Measurements from ENCODE around the gene MMD2.

MMD2 gene

GRCh38 chr7:4995429-4995969, 36.5 kb upstream of the MMD2 start:
- TF ChIP-seq FOXP2 (optimal IDR thresholded peaks at IDR 0.05; ENCODE audit: borderline replicate concordance, extremely low read depth, extremely low read length, insufficient read depth) (no peak), SIN3A (IDR thresholded peaks at IDR 0.05; ENCODE audit: borderline replicate concordance, insufficient read depth, low read length) (no peak), TAF1 (IDR thresholded peaks at IDR 0.05; ENCODE audit: borderline replicate concordance, insufficient read depth, low read length) (no peak), POLR2AphosphoS5 (IDR thresholded peaks at IDR 0.05; ENCODE audit: low read depth, low read length) (no peak)
- TF ChIP-seq, protein P1, sequence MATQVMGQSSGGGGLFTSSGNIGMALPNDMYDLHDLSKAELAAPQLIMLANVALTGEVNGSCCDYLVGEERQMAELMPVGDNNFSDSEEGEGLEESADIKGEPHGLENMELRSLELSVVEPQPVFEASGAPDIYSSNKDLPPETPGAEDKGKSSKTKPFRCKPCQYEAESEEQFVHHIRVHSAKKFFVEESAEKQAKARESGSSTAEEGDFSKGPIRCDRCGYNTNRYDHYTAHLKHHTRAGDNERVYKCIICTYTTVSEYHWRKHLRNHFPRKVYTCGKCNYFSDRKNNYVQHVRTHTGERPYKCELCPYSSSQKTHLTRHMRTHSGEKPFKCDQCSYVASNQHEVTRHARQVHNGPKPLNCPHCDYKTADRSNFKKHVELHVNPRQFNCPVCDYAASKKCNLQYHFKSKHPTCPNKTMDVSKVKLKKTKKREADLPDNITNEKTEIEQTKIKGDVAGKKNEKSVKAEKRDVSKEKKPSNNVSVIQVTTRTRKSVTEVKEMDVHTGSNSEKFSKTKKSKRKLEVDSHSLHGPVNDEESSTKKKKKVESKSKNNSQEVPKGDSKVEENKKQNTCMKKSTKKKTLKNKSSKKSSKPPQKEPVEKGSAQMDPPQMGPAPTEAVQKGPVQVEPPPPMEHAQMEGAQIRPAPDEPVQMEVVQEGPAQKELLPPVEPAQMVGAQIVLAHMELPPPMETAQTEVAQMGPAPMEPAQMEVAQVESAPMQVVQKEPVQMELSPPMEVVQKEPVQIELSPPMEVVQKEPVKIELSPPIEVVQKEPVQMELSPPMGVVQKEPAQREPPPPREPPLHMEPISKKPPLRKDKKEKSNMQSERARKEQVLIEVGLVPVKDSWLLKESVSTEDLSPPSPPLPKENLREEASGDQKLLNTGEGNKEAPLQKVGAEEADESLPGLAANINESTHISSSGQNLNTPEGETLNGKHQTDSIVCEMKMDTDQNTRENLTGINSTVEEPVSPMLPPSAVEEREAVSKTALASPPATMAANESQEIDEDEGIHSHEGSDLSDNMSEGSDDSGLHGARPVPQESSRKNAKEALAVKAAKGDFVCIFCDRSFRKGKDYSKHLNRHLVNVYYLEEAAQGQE (IDR thresholded peaks at IDR 0.05; ENCODE audit: insufficient read depth in 1 of 2, low read depth in 2 of 2, low read length in 2 of 2), result no peak

DNA sequence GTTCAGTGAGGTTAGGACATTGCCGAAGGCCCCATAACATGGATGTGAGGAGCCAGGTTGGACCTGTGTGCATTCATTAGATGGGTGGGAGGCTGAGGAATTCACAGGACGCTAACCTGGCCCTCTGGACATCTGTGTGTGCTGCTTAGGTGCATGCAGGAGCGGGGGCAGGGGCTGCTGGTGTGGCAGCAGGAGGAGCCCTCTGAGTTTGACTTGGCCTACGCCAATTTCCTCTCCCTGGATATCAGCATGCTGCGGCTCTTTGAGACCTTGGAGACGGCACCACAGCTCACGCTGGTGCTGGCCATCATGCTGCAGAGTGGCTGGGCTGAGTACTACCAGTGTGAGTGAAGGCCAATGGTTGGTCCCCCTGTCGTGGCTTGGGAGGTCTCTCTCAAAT, 34.5 kb upstream of the MMD2 start:
- TF ChIP-seq, protein P1 (IDR thresholded peaks at IDR 0.05; ENCODE audit: insufficient read depth in 1 of 2, low read depth in 2 of 2, low read length in 2 of 2), result no peak
- TF ChIP-seq TAF1 (IDR thresholded peaks at IDR 0.05; ENCODE audit: borderline replicate concordance, insufficient read depth, low read length) (no peak), SIN3A (IDR thresholded peaks at IDR 0.05; ENCODE audit: borderline replicate concordance, insufficient read depth, low read length) (no peak), FOXP2 (optimal IDR thresholded peaks at IDR 0.05; ENCODE audit: borderline replicate concordance, extremely low read depth, extremely low read length, insufficient read depth) (no peak), POLR2AphosphoS5 (IDR thresholded peaks at IDR 0.05; ENCODE audit: low read depth, low read length) (no peak)

DNA sequence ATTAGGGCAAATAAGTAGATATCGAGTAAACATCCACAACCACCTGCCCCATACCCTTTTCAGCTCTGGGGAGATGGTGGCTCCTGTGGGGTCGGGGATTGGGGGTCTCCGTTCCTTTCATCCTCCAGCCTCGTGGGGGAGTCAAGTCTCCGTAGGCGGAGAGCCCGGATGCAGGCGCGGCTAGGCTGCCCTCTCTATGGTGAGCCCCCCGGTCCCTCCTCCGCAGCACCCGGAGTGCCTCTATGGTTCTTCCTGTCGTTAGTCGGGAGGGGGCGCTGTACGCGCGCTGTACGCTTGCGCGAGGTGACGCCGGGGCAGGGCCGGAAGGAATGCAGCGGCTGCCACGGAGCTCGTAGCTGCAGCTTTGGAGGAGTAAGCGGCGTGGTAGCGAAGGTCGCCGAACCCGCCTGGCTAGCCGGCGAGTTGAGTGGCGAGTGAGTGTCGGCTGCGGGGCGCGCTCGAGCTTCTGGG, 14.8 kb upstream of the MMD2 start:
- peak; percentile 80 for TF ChIP-seq POLR2AphosphoS5 (IDR thresholded peaks at IDR 0.05; ENCODE audit: low read depth, low read length)
- peak; percentile 16 for TF ChIP-seq FOXP2 (optimal IDR thresholded peaks at IDR 0.05; ENCODE audit: borderline replicate concordance, extremely low read depth, extremely low read length, insufficient read depth)
- TF ChIP-seq TAF1 (IDR thresholded peaks at IDR 0.05; ENCODE audit: borderline replicate concordance, insufficient read depth, low read length), result 0 out of 2 replicates have a peak, but pooled peaks have one; percentile 44
- TF ChIP-seq, protein P1 (IDR thresholded peaks at IDR 0.05; ENCODE audit: insufficient read depth in 1 of 2, low read depth in 2 of 2, low read length in 2 of 2), result 0 out of 4 replicates have a peak, but pooled peaks of 1 of the 2 experiments have one; percentile 28
- TF ChIP-seq SIN3A (IDR thresholded peaks at IDR 0.05; ENCODE audit: borderline replicate concordance, insufficient read depth, low read length), result 0 out of 2 replicates have a peak, but pooled peaks have one; percentile 55

DNA sequence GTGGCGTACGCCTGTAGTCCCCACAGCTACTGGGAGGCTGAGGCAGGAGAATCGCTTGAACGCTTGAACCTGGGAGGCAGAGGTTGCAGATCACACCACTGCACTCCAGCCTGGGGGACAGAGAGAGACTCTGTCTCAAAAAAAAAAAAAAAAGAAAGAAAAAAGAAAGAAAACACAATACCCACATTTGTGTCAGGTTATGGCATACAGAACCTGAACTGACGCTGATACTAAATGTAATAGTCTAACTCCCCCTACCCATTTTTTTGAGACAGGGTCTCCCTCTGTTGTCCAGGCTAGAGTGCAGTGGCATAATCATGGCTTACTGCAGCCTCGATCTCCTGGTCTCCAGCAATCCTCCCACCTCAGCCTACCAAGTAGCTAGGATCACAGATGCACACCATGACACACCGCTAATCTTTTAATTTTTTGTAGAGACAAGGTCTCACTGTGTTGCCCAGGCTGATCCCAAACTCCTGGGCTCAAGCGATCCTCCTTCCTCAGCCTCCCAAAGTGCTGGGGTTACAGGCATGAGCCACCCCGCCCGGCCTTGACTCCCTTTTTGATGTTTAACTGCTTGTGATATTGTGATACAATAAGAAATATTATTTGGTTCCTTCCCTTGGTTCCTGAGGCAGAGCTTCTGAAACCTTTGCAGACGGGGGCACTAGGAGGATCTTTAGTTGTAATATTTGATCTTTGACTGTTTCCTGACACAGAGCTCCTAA, 6.5 kb upstream of the MMD2 start:
- TF ChIP-seq POLR2AphosphoS5 (IDR thresholded peaks at IDR 0.05; ENCODE audit: low read depth, low read length) (no peak), FOXP2 (optimal IDR thresholded peaks at IDR 0.05; ENCODE audit: borderline replicate concordance, extremely low read depth, extremely low read length, insufficient read depth) (no peak), TAF1 (IDR thresholded peaks at IDR 0.05; ENCODE audit: borderline replicate concordance, insufficient read depth, low read length) (no peak)
- TF ChIP-seq, protein P1 (IDR thresholded peaks at IDR 0.05; ENCODE audit: insufficient read depth in 1 of 2, low read depth in 2 of 2, low read length in 2 of 2), result no peak
